Progenitor cell of endocrine pancreas (in vitro differentiated cells): ENCODE measurements around the gene SLC25A41. TPM values are rescaled to one million over a fixed set of nuclear protein-coding genes. Genes with fewer than 3 reads are reported as not detected.
"Not testable (repeated sequence)": the region's sequence is repeated elsewhere in the genome, so short reads cannot be mapped to it uniquely, and the experiment has no call there.

Experiments
- DNase-seq: peaks from one replicate; pipeline ENCODE4 v3.0.0; 2021; ENCODE audit warnings: low spot score; ENCODE audit not compliant: unreplicated experiment
- H3K27ac Mint-ChIP-seq: 2 replicates; pipeline ENCODE4 v1.8.0; 2021; ENCODE audit warnings: mild to moderate bottlenecking, moderate library complexity, mixed read lengths
- H3K27me3 Mint-ChIP-seq: 2 replicates; pipeline ENCODE4 v1.8.0; 2021; ENCODE audit warnings: mixed read lengths
- H3K36me3 Mint-ChIP-seq: 2 replicates; pipeline ENCODE4 v1.8.0; 2022; ENCODE audit warnings: mixed read lengths; ENCODE audit not compliant: insufficient read depth
- H3K4me1 Mint-ChIP-seq: 2 replicates; pipeline ENCODE4 v1.8.0; 2021; ENCODE audit warnings: low read depth, mixed read lengths
- H3K4me3 Mint-ChIP-seq: 2 replicates; pipeline ENCODE4 v1.8.0; 2021; ENCODE audit warnings: low read depth, mild to moderate bottlenecking, moderate library complexity, mixed read lengths
- H3K9me3 Mint-ChIP-seq: 2 replicates; pipeline ENCODE4 v1.8.0; 2021; ENCODE audit warnings: low read depth, mixed read lengths
- CTCF ChIP-seq: fragments of 200-600 bp; sonication (generic); IDR thresholded peaks from one replicate; pipeline ENCODE4 v1.5.0; 2021; ENCODE audit warnings: antibody characterized with exemption, mild to moderate bottlenecking; ENCODE audit not compliant: unreplicated experiment
- total RNA-seq: library from RNA; stranded (reverse); gene quantifications from 2 replicates; pipeline ENCODE4 v1.2.1, GENCODE V29; 2021

SLC25A41 gene
- total RNA-seq, 1 donor from 2014 or later = 1.4 TPM

DNA sequence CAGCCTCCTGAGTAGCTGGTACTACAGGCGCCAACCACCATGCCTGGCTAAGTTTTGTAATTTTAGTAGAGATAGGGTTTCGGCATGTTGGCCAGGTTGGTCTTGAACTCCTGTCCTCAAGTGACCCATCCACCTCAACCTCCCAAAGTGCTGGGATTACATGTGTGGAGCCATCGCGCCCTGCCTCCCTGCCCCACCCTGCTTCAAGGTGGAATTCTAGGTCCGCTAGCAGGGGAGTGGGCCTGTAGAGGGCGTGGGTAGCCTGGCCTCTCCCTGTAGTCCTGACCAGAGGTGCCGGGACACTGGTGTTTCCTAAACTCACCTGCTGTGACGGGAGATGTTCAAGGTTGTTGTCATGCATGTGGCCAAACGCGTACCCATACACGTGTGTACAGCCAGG lies 398 bp downstream of the SLC25A41 start:
- Mint-ChIP-seq H3K9me3 (no peaks in the 10 kb centered on the region), H3K4me3 (no peak overlapping the region), H3K36me3 (no peaks in the 10 kb centered on the region), H3K27ac (no peak overlapping the region), H3K4me1 (no peaks in the 10 kb centered on the region), H3K27me3 (peaks cover 18% of the 10 kb centered on the region)
- no peak for DNase-seq
- no peak for TF ChIP-seq CTCF

- Mint-ChIP-seq H3K27ac (no peak overlapping the region), H3K9me3 (no peaks in the 10 kb centered on the region), H3K27me3 (peaks cover 18% of the 10 kb centered on the region), H3K4me3 (no peak overlapping the region), H3K4me1 (no peaks in the 10 kb centered on the region), H3K36me3 (no peaks in the 10 kb centered on the region)
- DNase-seq = no peak
- TF ChIP-seq CTCF = no peak
Observed at GRCh38 chr19:6431891-6432290, 1.7 kb downstream of the SLC25A41 start.

DNA sequence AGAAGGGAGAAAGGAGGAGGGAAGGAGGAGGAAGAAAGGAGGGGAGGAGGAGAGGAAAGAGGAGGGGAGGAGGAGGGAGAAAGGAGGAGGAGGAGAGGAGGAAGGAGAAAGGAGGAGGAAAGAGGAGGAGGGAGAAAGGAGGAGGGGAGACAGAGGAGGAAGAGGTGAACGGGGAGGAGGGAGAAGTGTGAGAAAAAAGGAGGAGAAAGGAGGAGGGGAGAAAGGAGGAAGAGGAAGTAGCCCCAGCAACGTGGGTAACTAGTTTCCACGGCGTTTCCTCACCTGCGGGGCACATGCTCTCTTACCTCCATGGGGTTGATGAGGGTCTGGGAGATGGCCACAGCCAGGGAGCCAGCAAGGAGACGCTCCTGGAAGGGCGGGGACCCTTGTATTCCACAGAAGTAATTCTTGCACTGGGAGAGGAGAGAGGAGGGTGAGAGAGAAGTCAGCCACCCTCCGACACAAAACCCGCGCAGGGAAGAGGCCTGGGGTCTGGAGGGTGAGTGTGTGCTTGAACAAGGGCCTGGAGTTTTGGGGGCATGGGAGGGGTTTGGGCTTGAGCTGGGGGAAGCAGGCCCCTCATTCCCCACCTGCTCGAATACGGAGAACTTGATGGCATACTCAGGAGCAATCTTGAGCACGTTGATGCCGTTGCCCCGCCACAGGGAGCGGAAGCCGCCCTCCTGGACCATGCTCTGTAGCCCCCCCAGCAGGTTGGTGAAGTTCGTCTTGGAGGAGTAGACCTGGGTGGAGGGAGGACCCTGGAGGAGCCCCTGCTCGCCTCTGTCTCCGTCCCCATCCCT lies 3.9 kb downstream of the SLC25A41 start:
- H3K27ac Mint-ChIP-seq = no peak overlapping the region

DNA sequence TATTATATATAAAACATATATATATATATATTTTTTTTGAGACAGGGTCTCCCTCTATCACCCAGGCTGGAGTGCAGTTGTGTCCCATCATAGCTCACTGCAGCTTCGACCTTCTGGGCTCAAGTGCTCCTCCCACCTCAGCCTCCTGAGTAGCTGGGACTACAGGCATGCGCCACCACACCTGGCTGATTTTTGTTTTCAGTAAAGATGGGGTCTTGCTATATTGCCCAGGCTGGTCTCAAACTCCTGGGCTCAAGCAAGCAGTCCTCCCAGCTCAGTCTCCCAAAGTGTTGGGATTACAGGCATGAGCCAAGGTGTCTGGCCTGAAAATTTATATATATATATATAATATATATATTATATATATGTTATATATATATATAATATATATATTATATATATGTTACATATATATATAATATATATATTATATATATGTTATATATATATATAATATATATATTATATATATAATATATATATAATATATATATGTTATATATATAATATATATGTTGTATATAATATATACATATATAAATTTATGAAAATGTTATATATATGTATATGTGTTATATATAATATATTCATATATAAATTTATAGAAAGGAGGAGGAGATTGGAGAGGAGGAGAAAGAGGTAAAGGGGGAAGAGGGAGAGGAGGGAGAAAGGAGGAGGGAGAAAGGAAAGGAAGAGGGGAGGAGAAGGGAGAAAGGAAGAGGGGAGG lies 4.7 kb downstream of the SLC25A41 start:
- not testable (repeated sequence) for H3K4me1 Mint-ChIP-seq, DNase-seq, H3K4me3 Mint-ChIP-seq, H3K36me3 Mint-ChIP-seq, H3K27ac Mint-ChIP-seq, H3K9me3 Mint-ChIP-seq
- peaks cover 18% of the 10 kb centered on the region for H3K27me3 Mint-ChIP-seq

More for the DNA sequence above, 3.9 kb downstream of the SLC25A41 start:
- Mint-ChIP-seq H3K4me3 (no peak overlapping the region), H3K9me3 (no peaks in the 10 kb centered on the region), H3K27me3 (peaks cover 18% of the 10 kb centered on the region), H3K4me1 (no peaks in the 10 kb centered on the region), H3K36me3 (peaks cover 3% of the 10 kb centered on the region)
- no peak for TF ChIP-seq CTCF
- DNase-seq = no peak

DNA sequence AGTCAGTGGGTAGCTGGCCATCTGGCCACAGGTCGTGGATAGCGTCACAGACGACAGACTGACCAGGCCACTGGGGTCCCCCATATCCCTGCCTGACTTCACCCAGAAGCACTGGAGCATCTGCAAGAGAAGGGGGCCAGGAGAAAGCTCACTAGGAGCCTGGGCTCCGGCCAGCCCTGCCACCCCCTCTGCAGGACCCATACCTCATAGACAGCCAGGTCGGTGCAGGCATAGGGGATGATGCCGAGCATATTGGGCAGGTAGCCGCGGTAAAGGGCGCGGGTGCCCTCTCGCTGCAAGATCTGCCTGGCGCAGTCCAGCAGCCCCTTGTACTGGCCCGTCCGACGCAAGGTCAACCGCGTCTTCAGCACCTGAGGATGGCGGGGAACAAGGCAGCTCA lies 6.4 kb downstream of the SLC25A41 start:
- peaks cover 10% of the 10 kb centered on the region for H3K4me1 Mint-ChIP-seq
- H3K4me3 Mint-ChIP-seq = no peak overlapping the region

More for the DNA sequence above, 6.4 kb downstream of the SLC25A41 start:
- TF ChIP-seq CTCF = no peak
- peaks cover 6% of the 10 kb centered on the region for H3K36me3 Mint-ChIP-seq
- no peak for DNase-seq
- H3K27me3 Mint-ChIP-seq = peaks cover 18% of the 10 kb centered on the region
- H3K9me3 Mint-ChIP-seq = no peaks in the 10 kb centered on the region
- no peak overlapping the region for H3K27ac Mint-ChIP-seq
